Left renal pelvis (tissue), 4 donors: ENCODE data around the gene ZNF358. TPM values are rescaled to one million over a fixed set of nuclear protein-coding genes. Genes with fewer than 3 reads are reported as not detected.

Experiments
- DNase-seq, 4 donors: peaks; one replicate each; pipeline ENCODE4 v3.0.0-alpha.2; 2013; ENCODE audit warnings: low read depth in 4 of 4, low spot score in 3 of 4
- polyA plus RNA-seq, 4 donors: library from polyadenylated mRNA; unstranded; fragments of 120-200 nt; gene quantifications; one replicate each; pipeline ENCODE4 v1.2.1, GENCODE V29; 2013; ENCODE audit not compliant: insufficient read length in 4 of 4

Gene ZNF358
- 10 to 100 TPM; 35.7 to 71.8 (median 40.8) TPM for polyA plus RNA-seq

- no peak for DNase-seq
Observed at GRCh38 chr19:7515645-7516151, at the start of gene ZNF358. ZNF358 (plus strand) TSS chr19:7516103; CDS start chr19:7519243, 3,140 bp downstream.

- DNase-seq, result no peak
Observed at GRCh38 chr19:7467009-7467989, 48.6 kb upstream of the ZNF358 start.

GRCh38 chr19:7468840-7469239 lies 47.1 kb upstream of the ZNF358 start:
- DNase-seq, result no peak

- no peak for DNase-seq
Observed at GRCh38 chr19:7469669-7470285, 46.1 kb upstream of the ZNF358 start.

- DNase-seq, result no peak
Observed at GRCh38 chr19:7470540-7471305, 45.2 kb upstream of the ZNF358 start.

- DNase-seq, result no peak
Observed at GRCh38 chr19:7471696-7472615, 43.9 kb upstream of the ZNF358 start.

GRCh38 chr19:7475665-7476064 lies 40.2 kb upstream of the ZNF358 start:
- DNase-seq, result no peak

- no peak for DNase-seq
Observed at GRCh38 chr19:7476241-7476640, 39.7 kb upstream of the ZNF358 start.

GRCh38 chr19:7476777-7477494 lies 39.0 kb upstream of the ZNF358 start:
- DNase-seq, result no peak

- no peak for DNase-seq
Observed at GRCh38 chr19:7477758-7478157, 38.1 kb upstream of the ZNF358 start.

- no peak for DNase-seq
Observed at GRCh38 chr19:7478173-7478842, 37.6 kb upstream of the ZNF358 start.

GRCh38 chr19:7478843-7479227 lies 37.1 kb upstream of the ZNF358 start:
- DNase-seq, result no peak

- no peak for DNase-seq
Observed at GRCh38 chr19:7480222-7480969, 35.5 kb upstream of the ZNF358 start.

GRCh38 chr19:7480970-7481255 lies 35.0 kb upstream of the ZNF358 start:
- DNase-seq, result no peak

GRCh38 chr19:7482584-7483439 lies 33.1 kb upstream of the ZNF358 start:
- no peak for DNase-seq

GRCh38 chr19:7483720-7484201 lies 32.1 kb upstream of the ZNF358 start:
- no peak for DNase-seq

GRCh38 chr19:7486923-7487322 lies 29.0 kb upstream of the ZNF358 start:
- DNase-seq, result no peak
